Naive B cell (primary cell): ENCODE measurements around the gene ZNF846. TPM values are rescaled to one million over a fixed set of nuclear protein-coding genes. Genes with fewer than 3 reads are reported as not detected.
"Not testable (repeated sequence)": the region's sequence is repeated elsewhere in the genome, so short reads cannot be mapped to it uniquely, and the experiment has no call there.

Source experiments
- ATAC-seq, 2 donors: fragments of 150-1000 bp; cut with Tn5 transposase; 2 replicates each; pipeline ENCODE4 v1.10.0; 2021; ENCODE audit warnings: low read depth in 2 of 2, mild to moderate bottlenecking in 2 of 2, moderate library complexity in 2 of 2
- DNase-seq: peaks from one replicate; pipeline ENCODE4 v3.0.0; 2022
- H3K27ac Mint-ChIP-seq, 6 donors: one replicate each; pipeline ENCODE4 v1.8.0; 2020 to 2022; ENCODE audit warnings: mild to moderate bottlenecking in 6 of 6, mixed read lengths in 6 of 6, moderate library complexity in 5 of 6, inconsistent platforms in 2 of 6
- H3K27me3 Mint-ChIP-seq, 3 donors: one replicate each; pipeline ENCODE4 v1.8.0; 2021 to 2022; ENCODE audit warnings: mixed read lengths in 3 of 3, mild to moderate bottlenecking in 1 of 3
- H3K36me3 Mint-ChIP-seq, 2 donors: one replicate each; pipeline ENCODE4 v1.8.0; 2020 to 2022; ENCODE audit warnings: mixed read lengths in 2 of 2, inconsistent platforms in 1 of 2, mild to moderate bottlenecking in 1 of 2
- H3K4me1 Mint-ChIP-seq, 3 donors: one replicate each; pipeline ENCODE4 v1.8.0; 2020 to 2022; ENCODE audit warnings: mixed read lengths in 3 of 3, inconsistent platforms in 1 of 3, mild to moderate bottlenecking in 1 of 3, moderate library complexity in 1 of 3
- H3K4me3 Mint-ChIP-seq, 8 donors: one replicate each; pipeline ENCODE4 v1.8.0; 2020 to 2022; ENCODE audit warnings: mild to moderate bottlenecking in 8 of 8, mixed read lengths in 8 of 8, moderate library complexity in 8 of 8, inconsistent platforms in 2 of 8
- H3K9me3 Mint-ChIP-seq, 7 donors: one replicate each; pipeline ENCODE4 v1.8.0; 2020 to 2022; ENCODE audit warnings: mixed read lengths in 7 of 7, mild to moderate bottlenecking in 5 of 7, inconsistent platforms in 2 of 7, moderate library complexity in 1 of 7
- polyA plus RNA-seq, 6 donors: library from polyadenylated mRNA; unstranded; fragments of 300-500 nt; fragmentation: Illumina TruSeq; gene quantifications; one replicate each; pipeline ENCODE4 v1.2.3, GENCODE V29; 2021; ENCODE audit warnings: low read depth in 6 of 6

The ZNF846 gene
- polyA plus RNA-seq, 6 donors from 2014 or later: 5.2 to 12.0 (median 6.6) TPM; not detected in 1

DNA sequence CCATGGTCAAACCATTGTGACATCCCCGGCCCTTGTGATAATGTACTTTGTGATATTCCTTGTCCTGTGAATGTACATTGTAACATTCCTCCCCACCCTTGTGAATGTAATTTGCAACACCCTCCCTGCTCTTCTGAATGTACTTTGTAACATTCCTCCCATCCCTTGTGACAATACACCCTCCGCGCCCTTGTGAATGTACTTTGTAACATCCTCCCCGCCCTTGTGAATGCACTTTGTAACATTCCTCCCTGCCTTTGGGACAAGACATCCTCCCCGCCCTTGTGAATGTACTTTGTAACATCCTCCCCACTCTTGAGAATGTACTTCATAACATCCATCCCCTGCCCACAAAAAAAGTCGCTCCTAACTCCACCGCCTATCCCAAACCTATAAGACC is 17.1 kb downstream of the ZNF846 start:
- peaks cover 0 to 4% of the 10 kb centered on the region in 2 donors for H3K36me3 Mint-ChIP-seq
- no peaks in the 10 kb centered on the region for H3K4me1 Mint-ChIP-seq
- no peak overlapping the region for H3K4me3 Mint-ChIP-seq
- ATAC-seq: no peak
- DNase-seq: no peak
- H3K27me3 Mint-ChIP-seq: no peaks in the 10 kb centered on the region
- H3K9me3 Mint-ChIP-seq: peaks cover 10 to 34% (median 15%) of the 10 kb centered on the region in 7 donors
- no peak overlapping the region for H3K27ac Mint-ChIP-seq

DNA sequence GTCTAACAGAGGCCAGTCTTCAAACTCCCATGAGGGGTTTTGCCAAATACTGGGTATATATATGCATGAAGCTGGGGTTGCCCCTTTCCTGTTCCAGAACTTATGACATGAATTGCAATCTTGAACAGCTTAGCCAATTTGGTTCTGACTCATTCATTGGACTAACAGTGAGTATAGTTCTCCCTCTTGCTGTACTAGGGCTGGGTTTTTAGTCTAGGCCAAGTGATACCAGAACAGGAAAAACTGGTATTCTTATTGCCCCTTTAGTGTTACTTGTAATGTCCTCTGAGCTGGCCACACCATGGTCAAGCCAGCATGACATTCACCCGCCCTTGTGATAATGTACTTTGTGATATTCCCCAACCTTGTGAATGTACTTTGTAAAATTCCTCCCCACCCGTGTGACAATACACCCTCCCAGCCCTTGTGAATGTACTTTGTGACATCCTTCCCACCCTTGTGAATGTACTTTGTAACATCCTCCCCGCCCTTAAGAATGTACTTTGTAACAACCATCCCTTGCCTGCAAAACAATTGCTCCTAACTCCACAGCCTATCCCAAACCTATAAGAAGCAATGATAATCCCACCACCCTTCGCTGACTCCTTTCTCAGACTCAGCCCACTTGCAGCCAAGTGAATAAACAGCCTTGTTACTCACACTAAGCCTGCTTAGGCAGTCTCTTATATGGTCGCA is 26.9 kb downstream of the ZNF846 start:
- Mint-ChIP-seq H3K4me1 (no peaks in the 10 kb centered on the region), H3K36me3 (peaks cover 0 to 8% of the 10 kb centered on the region in 2 donors), H3K9me3 (peaks cover 0 to 4% (median 0%) of the 10 kb centered on the region in 7 donors), H3K27ac (no peak overlapping the region), H3K4me3 (no peak overlapping the region), H3K27me3 (no peaks in the 10 kb centered on the region)
- DNase-seq: no peak
- no peak for ATAC-seq

DNA sequence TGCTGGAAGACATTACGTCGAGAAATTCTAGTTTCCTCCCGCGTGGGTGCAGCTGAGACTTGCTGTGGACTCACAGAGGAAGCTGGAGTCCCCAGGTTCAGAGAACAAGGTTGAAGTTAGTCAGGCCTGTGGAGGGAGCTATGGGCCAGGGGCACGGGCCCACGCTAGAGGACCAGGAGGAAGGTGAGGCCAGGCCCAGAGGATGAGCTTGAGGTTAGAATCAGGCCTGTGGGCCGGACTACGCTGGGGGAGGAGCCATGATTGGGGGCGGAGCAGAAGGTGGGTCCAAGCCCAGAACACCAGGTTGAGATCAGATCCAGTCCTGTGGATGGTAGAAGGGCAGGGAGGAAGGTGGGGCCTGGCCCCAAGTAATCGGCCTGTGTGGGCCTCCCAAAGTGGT is 32.6 kb downstream of the ZNF846 start:
- ATAC-seq: no peak

DNA sequence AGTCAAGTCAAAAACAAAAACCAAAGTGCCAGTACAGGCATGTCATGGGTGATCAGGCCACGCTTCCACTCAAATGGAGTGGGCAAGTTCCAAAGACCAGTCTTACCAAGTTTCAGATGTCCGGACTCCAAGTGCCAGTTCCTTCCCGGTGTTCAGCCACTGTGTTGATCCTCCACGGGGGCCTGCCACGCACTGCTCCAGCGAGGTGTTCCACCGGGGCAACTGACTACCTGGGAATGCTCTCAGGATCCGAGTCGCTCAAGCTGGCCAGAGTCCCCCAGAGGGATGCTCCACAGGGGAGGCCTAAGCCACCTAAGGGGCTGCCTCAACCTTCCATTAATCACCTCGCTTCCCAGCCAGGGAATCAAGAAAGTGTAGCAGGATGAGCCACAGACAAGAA is 38.5 kb downstream of the ZNF846 start:
- ATAC-seq, H3K36me3 Mint-ChIP-seq, H3K4me3 Mint-ChIP-seq, DNase-seq, H3K27ac Mint-ChIP-seq, H3K4me1 Mint-ChIP-seq: not testable (repeated sequence)
- Mint-ChIP-seq H3K9me3 (peaks cover 0 to 14% (median 7%) of the 10 kb centered on the region in 7 donors), H3K27me3 (peaks cover 0 to 13% (median 6%) of the 10 kb centered on the region in 3 donors)

More for the DNA sequence above, 32.6 kb downstream of the ZNF846 start:
- Mint-ChIP-seq H3K4me3 (peak overlapping the region in 1 of 8 donors; percentile 35), H3K36me3 (no peaks in the 10 kb centered on the region), H3K27me3 (peaks cover 0 to 6% (median 0%) of the 10 kb centered on the region in 3 donors), H3K9me3 (peaks cover 0 to 5% (median 0%) of the 10 kb centered on the region in 7 donors), H3K27ac (peak overlapping the region in 1 of 6 donors; percentile 76), H3K4me1 (no peaks in the 10 kb centered on the region)
- no peak for DNase-seq

DNA sequence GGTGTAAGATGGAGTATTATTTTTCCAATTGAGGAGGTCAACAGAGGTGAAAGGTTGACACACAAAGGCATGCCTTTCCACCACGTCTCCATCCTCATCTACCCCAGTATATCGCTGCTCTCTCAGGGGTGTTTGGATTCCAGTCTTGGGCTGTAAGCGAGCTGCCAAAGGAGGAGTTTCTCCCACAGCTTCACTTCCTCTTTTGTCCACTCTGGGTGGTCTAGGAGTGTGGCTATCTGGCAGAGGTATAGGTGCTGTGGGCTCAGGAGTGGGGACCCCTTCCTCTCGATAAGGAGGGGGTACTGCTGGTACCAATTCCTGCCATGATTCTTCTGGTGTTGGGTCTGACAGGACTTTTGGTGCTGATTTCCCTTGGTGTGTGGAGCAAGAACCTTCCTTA is 39.4 kb downstream of the ZNF846 start:
- H3K36me3 Mint-ChIP-seq: peaks cover 0 to 2% of the 10 kb centered on the region in 2 donors
- H3K9me3 Mint-ChIP-seq: peaks cover 0 to 23% (median 15%) of the 10 kb centered on the region in 7 donors

DNA sequence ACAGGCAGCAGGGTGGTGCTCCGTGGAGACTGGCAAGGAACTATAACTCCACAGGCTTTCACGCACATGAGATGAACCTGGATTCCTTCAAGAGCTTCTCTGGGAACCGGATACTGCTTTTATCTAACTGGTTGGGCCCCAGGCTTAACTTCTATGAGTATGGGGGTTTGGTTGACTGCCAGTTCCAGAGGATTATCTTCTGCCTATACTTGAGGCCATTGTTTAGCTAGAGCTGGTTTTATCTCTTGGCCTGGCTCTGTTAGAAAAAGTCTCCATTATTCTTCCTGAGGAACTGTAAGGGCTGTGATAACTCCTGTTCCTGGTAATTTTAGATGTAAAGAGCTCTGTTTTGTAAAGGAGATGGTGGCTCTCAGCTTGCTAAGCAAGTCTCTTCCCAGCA is 40.9 kb downstream of the ZNF846 start:
- Mint-ChIP-seq H3K27ac (no peak overlapping the region), H3K4me3 (no peak overlapping the region), H3K27me3 (peaks cover 0 to 13% (median under 1%) of the 10 kb centered on the region in 3 donors), H3K36me3 (peaks cover 4 to 6% of the 10 kb centered on the region in 2 donors), H3K4me1 (peaks cover 0 to 2% (median under 1%) of the 10 kb centered on the region in 3 donors), H3K9me3 (peaks cover 0 to 38% (median 26%) of the 10 kb centered on the region in 7 donors)
- no peak for ATAC-seq
- no peak for DNase-seq

More for the DNA sequence above, 39.4 kb downstream of the ZNF846 start:
- Mint-ChIP-seq H3K4me1 (no peaks in the 10 kb centered on the region), H3K27ac (no peak overlapping the region), H3K4me3 (no peak overlapping the region), H3K27me3 (peaks cover 0 to 13% (median 6%) of the 10 kb centered on the region in 3 donors)
- DNase-seq: no peak
- no peak for ATAC-seq

DNA sequence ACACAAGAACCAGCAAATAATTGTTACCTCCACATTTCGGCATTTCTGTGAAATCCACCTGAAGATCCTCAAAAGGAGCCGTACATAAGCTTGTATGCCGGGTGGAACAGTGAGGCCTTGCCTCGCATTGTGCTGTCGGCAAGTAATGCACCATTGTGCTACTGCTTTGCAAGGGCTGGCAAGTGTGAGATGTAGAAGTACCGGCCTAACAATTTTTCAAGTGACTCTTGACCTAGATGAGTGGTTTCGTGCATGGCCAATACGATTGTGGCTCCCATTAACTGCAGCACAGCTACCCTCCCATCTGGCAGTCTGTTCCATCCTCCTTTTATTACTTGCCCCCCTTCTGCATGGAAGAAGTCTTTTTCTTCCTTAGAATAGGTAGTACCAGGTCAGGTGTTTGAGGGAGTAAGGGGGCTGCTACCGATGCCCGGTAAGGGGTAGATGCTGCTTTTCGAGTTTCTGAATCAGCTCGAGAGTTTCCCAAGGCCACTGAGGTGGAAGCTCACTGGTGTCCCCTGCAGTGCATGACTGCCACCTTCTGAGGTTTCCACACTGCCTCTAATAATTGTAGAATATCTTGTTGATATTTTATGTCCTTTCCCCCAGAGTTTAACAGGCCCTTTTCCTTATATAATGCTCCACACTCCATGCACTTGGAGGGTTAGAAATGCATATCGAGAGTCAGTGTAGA is 42.9 kb downstream of the ZNF846 start:
- not testable (repeated sequence) for H3K4me3 Mint-ChIP-seq, DNase-seq, ATAC-seq
- Mint-ChIP-seq H3K27me3 (peaks cover 0 to 13% (median 0%) of the 10 kb centered on the region in 3 donors), H3K9me3 (peaks cover 3 to 51% (median 30%) of the 10 kb centered on the region in 7 donors), H3K27ac (peak overlapping the region in 1 of 6 donors; percentile 58), H3K36me3 (peaks cover 11 to 13% of the 10 kb centered on the region in 2 donors), H3K4me1 (peaks cover 11 to 21% (median 14%) of the 10 kb centered on the region in 3 donors)

DNA sequence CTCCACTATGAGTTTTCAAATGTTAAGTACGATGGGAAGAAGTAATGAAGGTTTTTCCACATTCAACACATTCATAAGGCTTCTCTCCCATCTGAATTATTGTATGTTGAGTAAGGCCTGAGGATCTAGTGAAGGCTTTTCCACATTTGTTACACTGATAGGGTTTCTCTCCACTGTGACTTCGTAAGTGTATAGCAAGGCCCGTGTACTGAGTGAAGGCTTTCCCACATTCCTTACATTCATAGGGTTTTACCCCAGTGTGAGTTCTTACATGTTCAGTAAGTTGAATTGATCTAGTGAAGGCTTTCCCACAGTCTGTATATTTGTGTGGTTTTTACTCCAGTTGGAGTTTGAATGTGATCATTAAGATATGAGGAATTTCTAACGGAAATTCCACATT is 44.4 kb downstream of the ZNF846 start:
- Mint-ChIP-seq H3K36me3 (peaks cover 11 to 13% of the 10 kb centered on the region in 2 donors), H3K4me1 (peaks cover 11 to 21% (median 14%) of the 10 kb centered on the region in 3 donors), H3K27me3 (peaks cover 0 to 13% (median 0%) of the 10 kb centered on the region in 3 donors), H3K9me3 (peaks cover 3 to 49% (median 30%) of the 10 kb centered on the region in 7 donors), H3K4me3 (peak overlapping the region in 1 of 8 donors; percentile 22), H3K27ac (no peak overlapping the region)
- ATAC-seq (no peak), DNase-seq (no peak)

DNA sequence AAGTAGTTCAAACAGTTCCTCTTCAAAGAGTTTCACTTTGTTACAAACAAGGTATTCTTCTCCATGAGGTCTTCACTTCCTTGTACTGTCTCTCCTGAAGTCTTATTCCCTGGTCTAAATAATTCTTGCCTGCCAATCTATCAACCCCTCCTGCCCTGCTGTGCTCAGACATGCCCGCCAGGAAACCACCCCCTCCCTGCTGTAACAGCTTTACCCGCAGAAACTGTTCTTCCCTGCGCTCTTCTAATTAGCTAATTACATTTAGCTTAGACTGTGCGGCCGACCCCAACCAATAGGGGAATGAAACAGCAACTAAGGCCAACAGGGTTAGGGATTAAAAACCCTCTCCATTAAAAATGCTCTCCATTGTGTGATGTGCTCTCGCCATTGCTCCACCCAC is 46.7 kb downstream of the ZNF846 start:
- peaks cover 3 to 49% (median 30%) of the 10 kb centered on the region in 7 donors for H3K9me3 Mint-ChIP-seq
- H3K36me3 Mint-ChIP-seq: peaks cover 11 to 13% of the 10 kb centered on the region in 2 donors
- H3K27ac Mint-ChIP-seq: peak overlapping the region; percentile 70 to 92 (median 88)
- peaks cover 0 to 15% (median 9%) of the 10 kb centered on the region in 3 donors for H3K27me3 Mint-ChIP-seq
- peaks cover 11 to 24% (median 14%) of the 10 kb centered on the region in 3 donors for H3K4me1 Mint-ChIP-seq
- H3K4me3 Mint-ChIP-seq: peak overlapping the region; percentile 34 to 86 (median 82)
- DNase-seq (no peak), ATAC-seq (peak; percentile 55 to 79)

DNA sequence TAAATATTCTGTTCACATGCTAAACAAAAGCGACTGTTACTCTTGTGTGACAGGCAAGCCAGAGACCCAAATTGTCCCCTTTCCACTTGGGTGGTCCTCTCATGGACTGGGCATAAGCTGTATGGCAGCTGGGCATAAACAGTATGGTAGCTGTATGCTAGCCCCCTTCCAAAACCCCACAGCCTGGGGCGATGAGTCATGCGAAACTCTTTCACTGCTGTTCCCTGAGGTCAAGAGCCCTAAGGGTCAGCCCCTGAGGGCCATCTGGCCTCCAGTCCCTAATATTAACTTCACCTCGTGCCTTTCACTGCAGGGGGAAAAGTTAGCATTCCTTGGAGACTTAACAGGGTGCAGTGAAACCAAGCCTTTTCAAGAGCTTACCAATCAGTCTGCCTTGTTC is 48.0 kb downstream of the ZNF846 start:
- DNase-seq (no peak), ATAC-seq (no peak)
- peak overlapping the region in 1 of 8 donors; percentile 42 for H3K4me3 Mint-ChIP-seq
- H3K4me1 Mint-ChIP-seq: peaks cover 11 to 24% (median 14%) of the 10 kb centered on the region in 3 donors
- peaks cover 0 to 15% (median 9%) of the 10 kb centered on the region in 3 donors for H3K27me3 Mint-ChIP-seq
- H3K36me3 Mint-ChIP-seq: peaks cover 11 to 13% of the 10 kb centered on the region in 2 donors
- H3K9me3 Mint-ChIP-seq: peaks cover 3 to 42% (median 28%) of the 10 kb centered on the region in 7 donors
- peak overlapping the region in 1 of 6 donors; percentile 74 for H3K27ac Mint-ChIP-seq

DNA sequence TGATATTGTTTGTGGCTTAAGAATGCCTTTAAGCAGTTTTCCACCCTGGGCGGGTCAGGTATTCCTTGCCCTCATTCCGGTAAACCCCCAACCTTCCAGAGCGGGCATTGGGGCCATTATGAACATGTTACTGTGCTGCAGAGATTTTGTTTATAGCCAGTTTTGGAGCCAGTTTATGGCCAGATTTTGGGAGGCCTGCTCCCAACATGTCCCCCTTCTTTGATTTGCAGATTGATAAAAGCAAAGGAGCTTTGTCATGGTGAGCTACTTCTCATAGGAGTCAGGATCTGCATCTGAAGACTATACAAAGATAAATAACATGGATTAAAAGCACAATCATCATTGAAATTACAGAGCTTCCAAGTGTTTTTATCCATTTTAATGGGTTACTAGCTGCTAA is 56.7 kb downstream of the ZNF846 start:
- Mint-ChIP-seq H3K9me3 (peaks cover 4 to 62% (median 44%) of the 10 kb centered on the region in 7 donors), H3K4me3 (no peak overlapping the region), H3K4me1 (peaks cover 12 to 27% (median 22%) of the 10 kb centered on the region in 3 donors), H3K27ac (no peak overlapping the region), H3K36me3 (peaks cover 20 to 21% of the 10 kb centered on the region in 2 donors), H3K27me3 (peaks cover 0 to 1% (median 0%) of the 10 kb centered on the region in 3 donors)
- DNase-seq (no peak), ATAC-seq (no peak)

DNA sequence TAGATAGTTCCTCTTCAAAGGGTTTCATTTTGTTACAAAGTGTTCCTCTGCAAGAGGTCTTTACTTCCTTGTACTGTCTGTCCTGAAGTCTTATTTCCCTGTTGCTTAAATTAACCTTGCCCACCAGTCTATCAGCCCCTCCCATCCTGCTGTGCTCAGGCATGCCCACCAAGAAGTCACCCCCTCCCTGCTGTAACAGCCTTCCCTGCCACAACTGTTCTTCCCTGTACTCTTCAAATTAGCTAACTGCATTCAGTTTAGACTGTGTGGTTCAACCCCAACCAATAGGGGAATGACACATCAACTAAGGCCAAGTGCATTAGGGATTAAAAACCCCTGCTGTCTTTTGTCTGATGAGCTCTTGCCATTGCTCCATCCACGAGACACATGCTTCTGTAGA is 59.2 kb downstream of the ZNF846 start:
- H3K4me1 Mint-ChIP-seq: peaks cover 12 to 27% (median 22%) of the 10 kb centered on the region in 3 donors
- ATAC-seq (peak; percentile 30 to 70), DNase-seq (no peak)
- peaks cover 20 to 21% of the 10 kb centered on the region in 2 donors for H3K36me3 Mint-ChIP-seq
- peak overlapping the region in 7 of 8 donors; percentile 53 to 75 (median 63) for H3K4me3 Mint-ChIP-seq
- peak overlapping the region; percentile 36 to 95 (median 76) for H3K27ac Mint-ChIP-seq
- peaks cover 4 to 56% (median 44%) of the 10 kb centered on the region in 7 donors for H3K9me3 Mint-ChIP-seq
- no peaks in the 10 kb centered on the region for H3K27me3 Mint-ChIP-seq

DNA sequence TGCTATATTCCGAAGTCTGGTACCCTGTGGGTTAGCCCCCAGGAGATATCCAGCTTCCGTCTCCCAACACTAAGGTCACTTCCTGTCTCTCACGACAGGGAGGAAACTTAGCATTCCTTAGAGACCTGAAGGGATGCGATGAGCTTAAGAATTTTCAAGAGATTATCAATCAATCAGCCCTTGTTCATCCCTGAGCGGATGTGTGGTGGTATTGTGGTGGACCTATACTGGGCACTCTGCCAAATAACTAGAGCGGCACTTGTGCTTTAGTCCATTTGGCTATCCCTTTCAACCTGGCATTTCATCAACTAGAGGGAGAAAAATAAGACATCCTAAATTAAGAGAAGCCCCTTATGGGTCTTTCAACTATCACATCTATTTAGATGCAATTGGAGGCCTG is 62.7 kb downstream of the ZNF846 start:
- Mint-ChIP-seq H3K9me3 (peaks cover 0 to 26% (median 19%) of the 10 kb centered on the region in 7 donors), H3K27ac (no peak overlapping the region), H3K36me3 (peaks cover 4 to 11% of the 10 kb centered on the region in 2 donors)

More for the DNA sequence above, 62.7 kb downstream of the ZNF846 start:
- Mint-ChIP-seq H3K4me3 (no peak overlapping the region), H3K4me1 (peaks cover 12 to 33% (median 22%) of the 10 kb centered on the region in 3 donors), H3K27me3 (peaks cover 0 to 12% (median 11%) of the 10 kb centered on the region in 3 donors)
- ATAC-seq (no peak), DNase-seq (no peak)
